Activated CD4-positive, CD25-positive, alpha-beta regulatory T cell treated with anti-CD3 and anti-CD28 coated beads, Interleukin-2, amount 50 U/mL, for 16 hours (primary cell): ENCODE measurements around the gene PGAM2.

ENCODE experiments used
- DNase-seq: peaks from one replicate; pipeline ENCODE4 v3.0.0-alpha.2; 2020; ENCODE audit warnings: low read depth, low spot score

The PGAM2 gene

DNA sequence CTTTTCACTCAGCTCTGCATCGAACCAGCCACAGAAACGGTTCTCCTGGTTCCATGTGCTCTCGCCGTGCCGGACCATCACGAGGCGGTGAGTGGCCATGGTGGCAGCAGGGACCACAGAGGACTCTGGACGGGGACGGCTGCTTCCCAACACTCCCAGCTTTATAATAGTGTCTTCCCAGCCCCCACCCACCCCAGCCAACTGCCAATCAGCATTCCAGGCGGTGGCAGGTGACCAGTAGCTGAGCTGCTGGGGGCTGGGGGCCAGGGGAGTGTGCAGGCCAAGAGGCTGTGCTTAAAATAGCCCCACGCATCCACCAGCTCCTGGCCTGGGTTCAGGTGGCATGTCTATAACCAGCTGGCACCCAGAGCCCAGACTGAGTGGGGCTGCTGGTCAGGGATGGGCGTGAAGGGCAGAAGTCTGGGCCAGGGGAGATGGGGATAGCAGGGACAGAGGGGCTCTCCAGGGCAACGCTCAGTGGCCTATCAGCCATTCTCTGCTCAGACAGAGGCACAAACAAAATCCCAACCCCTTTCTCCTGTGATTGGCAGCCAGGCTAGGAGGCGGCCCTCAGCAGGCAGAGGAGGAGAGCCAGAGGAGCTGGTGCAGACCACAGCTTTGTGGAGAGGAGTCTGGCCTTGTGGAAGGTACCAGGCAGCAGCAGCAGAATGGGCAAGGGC lies at the start of gene PGAM2:
Gene PGAM2 (minus strand): TSS at position 137 of the 680 bp plus-strand sequence. CDS start 38 bp downstream, at position 99.
- DNase-seq: no peak

DNA sequence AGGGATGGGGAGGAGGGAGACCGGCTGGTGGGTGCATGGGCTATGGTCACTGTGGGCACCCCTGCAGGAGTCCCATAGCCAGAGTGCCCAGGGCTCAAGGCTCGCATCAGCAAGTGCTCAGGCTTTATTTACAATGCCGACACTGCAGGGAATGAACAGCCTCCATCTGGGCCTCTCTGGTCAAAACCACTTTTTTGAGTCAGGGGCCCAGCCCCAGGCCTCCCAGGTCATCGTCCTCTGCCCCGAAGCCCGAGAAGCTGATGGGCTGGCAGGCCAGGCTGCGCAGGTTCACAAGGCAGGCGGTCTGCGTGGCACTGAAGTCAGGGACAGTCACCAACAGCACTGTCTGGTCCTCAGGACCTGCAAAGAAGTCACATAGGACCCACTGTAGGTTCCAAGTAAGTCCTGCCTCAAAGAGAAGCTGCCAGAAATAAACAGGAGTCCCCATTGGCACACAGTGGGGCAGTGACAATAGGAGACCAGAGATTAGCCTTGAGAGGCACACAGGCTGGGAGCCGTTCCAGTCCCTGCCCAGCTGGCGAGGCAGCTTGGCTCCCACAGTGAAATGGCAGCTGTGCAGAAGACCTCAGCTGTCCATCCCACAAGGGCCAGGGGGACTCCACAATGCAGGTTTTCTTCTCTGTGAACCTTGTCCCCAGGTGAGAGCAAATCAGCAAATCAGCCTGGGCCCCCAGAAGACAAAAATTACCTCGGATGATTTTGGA lies 49.4 kb upstream of the PGAM2 start:
- no peak for DNase-seq

DNA sequence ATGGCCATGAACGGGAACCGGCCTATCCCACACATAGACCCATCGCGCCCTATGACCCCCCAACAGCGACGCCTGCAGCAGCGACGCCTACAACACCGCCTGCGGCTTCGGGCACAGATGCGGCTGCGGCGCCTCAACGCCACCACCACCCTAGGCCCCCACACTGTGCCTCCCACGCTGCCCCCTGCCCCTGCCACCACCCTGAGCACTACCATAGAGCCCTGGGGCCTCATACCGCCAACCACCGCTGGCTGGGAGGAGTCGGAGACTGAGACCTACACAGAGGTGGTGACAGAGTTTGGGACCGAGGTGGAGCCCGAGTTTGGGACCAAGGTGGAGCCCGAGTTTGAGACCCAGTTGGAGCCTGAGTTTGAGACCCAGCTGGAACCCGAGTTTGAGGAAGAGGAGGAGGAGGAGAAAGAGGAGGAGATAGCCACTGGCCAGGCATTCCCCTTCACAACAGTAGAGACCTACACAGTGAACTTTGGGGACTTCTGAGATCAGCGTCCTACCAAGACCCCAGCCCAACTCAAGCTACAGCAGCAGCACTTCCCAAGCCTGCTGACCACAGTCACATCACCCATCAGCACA lies 48.5 kb upstream of the PGAM2 start:
- DNase-seq: no peak

DNA sequence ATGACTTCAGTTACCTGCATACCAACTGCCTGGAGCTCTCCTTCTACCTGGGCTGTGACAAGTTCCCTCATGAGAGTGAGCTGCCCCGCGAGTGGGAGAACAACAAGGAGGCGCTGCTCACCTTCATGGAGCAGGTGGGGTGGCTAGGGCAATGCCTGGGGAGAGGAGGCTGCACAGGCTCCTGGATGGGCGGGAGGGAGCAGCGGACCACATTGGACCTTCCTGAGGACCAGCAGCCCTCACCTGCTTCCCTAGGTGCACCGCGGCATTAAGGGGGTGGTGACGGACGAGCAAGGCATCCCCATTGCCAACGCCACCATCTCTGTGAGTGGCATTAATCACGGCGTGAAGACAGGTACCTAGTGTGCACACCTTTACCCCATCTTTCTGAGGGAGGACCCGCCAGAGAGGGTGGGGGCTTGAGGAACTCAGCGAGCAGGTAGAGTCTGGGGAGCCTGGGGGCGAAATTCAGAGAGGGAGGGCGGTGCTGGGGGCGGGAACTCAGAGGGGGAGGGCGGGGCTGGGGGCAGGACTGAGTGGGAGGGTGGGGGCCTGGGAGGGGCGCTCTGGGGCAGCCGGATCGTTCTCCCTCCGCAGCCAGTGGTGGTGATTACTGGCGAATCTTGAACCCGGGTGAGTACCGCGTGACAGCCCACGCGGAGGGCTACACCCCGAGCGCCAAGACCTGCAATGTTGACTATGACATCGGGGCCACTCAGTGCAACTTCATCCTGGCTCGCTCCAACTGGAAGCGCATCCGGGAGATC lies 47.8 kb upstream of the PGAM2 start:
- no peak for DNase-seq

DNA sequence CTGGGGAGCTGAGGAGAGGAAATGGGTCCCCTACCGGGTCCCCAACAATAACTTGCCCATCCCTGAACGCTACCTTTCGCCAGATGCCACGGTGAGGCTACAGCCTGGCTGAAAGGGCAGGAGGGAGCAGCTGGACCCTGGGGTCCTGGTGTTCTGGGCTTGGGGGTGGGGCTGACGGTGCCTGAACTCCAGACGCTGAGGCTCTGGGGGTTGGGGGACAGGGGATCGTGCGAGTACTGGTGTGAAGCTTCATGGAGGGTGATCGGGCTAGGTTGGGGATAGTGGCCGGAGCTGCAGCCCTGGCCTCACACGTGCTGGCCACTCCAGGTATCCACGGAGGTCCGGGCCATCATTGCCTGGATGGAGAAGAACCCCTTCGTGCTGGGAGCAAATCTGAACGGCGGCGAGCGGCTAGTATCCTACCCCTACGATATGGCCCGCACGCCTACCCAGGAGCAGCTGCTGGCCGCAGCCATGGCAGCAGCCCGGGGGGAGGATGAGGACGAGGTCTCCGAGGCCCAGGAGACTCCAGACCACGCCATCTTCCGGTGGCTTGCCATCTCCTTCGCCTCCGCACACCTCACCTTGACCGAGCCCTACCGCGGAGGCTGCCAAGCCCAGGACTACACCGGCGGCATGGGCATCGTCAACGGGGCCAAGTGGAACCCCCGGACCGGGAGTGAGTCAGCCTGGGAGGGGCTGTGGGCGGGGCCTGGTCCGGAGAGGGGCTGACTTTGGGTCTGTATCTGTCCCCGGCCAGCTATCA lies 47.0 kb upstream of the PGAM2 start:
- DNase-seq: no peak

DNA sequence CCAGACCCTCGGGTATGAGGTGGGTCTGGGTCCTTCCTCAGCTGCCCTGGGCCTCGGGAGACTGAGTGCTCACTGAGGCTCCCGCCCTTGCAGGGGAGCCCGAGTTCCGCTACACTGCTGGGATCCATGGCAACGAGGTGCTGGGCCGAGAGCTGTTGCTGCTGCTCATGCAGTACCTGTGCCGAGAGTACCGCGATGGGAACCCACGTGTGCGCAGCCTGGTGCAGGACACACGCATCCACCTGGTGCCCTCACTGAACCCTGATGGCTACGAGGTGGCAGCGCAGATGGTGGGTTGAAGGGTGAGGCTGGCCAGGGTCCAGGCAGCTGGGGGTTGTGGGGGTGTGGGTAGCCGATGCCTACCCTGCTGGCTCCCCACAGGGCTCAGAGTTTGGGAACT lies 46.4 kb upstream of the PGAM2 start:
- no peak for DNase-seq

DNA sequence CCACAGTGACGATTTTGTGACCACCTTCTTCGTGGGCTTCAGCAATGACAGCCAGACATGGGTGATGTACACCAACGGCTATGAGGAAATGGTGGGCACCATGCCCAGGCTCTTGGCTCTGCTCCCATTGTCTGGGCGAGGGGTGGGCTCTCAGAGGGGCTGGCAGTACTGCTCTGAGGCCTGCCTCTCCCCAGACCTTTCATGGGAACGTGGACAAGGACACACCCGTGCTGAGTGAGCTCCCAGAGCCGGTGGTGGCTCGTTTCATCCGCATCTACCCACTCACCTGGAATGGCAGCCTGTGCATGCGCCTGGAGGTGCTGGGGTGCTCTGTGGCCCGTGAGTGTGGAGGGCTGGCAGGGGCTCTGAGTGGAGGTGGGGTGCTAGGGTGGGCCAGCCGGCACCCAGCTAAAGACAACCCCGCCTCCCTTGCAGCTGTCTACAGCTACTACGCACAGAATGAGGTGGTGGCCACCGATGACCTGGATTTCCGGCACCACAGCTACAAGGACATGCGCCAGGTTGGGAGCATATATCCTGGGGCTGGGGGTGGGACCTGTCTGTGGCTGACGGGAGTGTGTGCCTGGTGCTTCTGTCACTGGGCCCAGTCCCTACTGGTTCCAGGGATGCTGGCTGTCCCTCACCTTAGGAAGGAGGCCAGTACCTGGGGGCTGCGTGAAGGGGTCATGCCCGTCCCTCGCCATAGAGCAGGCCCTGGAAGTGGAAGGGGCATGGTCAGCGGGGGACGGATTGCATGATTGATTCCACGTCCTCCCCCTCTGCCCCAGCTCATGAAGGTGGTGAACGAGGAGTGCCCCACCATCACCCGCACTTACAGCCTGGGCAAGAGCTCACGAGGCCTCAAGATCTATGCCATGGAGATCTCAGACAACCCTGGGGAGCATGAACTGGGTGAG lies 45.6 kb upstream of the PGAM2 start:
- no peak for DNase-seq

DNA sequence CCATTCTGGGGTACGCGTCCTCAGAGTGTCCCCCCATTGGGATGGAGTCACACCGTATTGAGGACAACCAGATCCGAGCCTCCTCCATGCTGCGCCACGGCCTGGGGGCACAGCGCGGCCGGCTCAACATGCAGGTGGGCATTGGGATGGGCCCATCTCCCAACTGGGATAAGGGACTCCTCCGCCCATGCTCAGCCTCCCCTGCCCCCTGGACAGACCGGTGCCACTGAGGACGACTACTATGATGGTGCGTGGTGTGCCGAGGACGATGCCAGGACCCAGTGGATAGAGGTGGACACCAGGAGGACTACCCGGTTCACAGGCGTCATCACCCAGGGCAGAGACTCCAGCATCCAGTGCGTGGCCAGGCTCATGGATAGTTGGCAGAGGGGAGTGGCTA lies 44.6 kb upstream of the PGAM2 start:
- no peak for DNase-seq

DNA sequence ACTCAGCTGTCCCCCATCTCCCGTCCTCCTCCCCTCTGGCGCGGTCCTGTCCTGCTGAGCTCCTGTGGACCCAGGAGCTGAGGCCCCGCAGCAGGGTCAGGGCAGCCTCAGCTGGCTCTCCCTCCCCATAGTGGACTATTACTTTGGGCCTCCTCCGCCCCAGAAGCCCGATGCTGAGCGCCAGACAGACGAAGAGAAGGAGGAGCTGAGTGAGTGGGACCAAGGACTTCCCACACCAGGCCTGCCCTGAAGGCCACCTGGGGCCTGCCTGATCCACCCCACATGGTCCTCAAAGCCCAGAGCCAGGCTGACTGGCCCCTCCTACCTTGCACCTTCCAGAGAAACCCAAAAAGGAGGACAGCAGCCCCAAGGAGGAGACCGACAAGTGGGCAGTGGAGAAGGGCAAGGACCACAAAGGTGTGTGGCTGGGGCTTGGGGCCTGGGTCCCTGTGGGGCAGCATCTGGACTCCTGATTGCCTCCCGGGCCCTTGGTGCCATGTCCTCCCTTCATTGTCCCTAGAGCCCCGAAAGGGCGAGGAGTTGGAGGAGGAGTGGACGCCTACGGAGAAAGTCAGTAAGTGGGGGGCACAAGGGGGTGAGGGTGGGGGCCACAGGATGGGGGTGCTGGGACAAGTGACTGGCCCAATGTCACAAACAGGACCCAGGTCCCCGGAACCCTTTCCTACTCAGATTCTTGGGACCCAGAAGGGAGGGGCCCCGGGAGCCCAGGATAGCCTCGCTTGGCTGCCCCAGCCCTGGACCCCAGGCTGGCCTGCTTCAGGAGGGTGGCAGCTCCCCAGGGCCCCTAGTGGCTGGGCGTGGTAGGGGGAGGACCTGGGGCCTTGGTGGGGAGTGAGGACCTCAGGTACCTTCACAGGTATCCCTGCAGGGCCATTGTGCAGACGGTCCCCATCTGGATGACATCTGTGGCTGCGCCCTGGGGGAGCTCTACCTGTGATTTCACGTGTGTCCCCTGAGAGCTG lies 43.7 kb upstream of the PGAM2 start:
- DNase-seq: no peak

DNA sequence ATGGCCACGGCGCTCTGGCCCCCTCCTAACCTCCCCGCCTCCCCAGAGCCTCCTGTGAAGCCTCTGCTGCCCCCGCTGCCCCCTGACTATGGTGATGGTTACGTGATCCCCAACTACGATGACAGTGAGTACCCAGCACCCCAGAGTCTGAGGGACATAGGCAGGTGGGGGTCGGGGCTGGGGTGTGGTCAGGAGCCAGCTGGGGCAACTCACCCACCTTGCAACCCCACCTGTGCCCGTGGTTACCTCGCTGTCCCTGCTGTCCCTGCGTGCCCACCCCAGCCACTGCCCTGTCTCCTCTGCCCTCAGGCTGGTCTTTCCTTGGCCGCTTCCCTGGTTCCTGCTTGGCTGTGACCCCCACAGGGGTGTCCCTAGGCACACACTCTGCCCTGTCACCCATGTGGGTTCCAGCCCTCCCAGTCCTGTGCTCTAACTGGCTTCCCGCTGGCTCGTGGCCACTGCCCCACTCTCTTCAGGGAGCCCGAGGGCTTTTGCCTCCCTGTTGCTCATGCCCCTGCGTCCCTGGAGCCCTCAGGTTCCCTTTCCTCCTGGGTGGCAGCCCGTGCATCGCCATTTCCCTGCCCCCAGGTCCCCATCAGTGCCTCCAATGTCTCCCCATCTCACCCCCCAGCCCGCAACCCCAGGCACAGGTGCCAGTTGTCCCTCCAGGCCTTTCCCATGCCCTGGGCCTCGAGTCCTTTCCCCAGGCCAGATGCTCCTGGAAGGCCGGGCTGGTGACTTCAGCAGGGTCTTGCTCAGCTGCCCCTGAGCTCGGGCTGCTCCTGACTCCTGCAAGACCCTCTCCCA lies 42.8 kb upstream of the PGAM2 start:
- DNase-seq: no peak

DNA sequence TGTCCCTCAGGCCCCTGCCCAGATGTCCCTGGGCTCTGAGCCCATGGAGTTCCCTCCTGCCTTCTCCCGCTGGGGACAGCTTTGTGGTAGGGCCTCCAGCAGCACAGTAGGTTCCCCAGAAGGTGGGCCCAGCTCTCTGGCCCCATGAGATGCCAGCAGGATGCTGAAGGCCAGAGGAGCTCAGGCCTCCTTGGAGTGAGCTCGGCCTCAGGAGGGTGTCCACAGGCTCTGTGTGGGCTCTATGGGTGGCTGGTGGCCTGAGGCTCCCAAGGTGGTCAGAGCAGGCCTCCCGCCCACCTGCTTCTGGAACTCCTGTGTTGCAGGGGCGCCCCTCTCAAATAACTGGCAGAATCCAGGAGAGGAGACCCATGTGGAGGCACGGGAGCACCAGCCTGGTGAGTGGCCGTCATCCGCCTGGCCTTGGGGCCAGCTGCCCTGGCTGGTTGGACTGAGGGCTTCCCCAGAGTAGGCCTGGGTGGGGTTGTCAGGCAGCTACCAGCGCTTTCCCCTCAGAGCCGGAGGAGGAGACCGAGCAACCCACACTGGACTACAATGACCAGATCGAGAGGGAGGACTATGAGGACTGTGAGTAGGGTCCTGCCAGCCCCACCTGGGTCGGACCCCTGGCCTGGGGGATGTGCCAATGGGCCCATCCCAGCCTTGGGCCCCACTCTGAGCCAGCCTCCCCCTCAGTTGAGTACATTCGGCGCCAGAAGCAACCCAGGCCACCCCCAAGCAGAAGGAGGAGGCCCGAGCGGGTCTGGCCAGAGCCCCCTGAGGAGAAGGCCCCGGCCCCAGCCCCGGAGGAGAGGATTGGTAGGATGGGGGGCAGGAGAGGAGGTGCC lies 42.0 kb upstream of the PGAM2 start:
- no peak for DNase-seq

DNA sequence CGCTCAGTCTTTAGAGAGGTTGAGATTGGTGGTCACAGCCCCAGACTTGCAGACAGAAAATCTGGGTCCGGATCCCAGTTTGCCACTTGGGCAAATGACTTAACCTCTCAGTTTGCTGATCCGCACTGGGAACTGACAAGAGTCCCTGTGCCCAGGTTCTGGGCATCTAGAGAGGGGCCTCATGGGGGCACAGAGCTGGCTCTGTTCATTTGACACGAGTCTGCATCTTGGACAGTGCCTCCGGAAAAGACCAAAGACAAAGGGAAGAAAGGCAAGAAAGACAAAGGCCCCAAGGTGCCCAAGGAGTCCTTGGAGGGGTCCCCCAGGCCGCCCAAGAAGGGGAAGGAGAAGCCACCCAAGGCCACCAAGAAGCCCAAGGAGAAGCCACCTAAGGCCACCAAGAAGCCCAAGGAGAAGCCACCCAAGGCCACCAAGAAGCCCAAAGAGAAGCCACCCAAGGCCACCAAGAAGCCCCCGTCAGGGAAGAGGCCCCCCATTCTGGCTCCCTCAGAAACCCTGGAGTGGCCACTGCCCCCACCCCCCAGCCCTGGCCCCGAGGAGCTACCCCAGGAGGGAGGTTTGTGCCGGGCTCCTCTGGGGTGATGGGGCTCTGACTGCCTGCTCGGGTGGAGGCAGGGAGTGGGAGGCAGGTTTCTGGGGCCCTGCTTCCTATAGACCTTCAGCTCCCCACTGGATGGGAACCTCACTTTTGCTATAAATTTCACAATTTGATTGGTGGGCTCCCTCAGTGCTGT lies 41.1 kb upstream of the PGAM2 start:
- DNase-seq: no peak

DNA sequence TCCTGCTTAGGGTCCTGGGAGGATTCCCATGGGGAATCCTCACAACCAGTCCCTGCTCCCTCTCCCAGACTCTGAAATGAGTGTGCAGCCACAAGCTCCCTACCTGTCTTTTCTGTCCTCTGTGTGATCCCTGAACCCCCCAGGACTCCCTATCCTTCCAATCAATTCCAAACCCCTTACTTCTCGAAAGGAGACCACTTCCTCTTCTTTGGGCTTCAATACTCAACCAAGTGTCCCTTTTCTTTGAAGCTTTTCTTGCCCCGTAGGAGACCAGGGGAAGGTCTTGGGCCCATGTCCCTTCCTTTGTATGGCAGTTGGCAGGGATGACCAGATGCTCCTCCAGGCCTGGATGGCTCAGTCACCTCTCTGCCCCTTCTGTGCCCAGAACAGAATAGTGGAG lies 40.5 kb upstream of the PGAM2 start:
- DNase-seq: no peak

DNA sequence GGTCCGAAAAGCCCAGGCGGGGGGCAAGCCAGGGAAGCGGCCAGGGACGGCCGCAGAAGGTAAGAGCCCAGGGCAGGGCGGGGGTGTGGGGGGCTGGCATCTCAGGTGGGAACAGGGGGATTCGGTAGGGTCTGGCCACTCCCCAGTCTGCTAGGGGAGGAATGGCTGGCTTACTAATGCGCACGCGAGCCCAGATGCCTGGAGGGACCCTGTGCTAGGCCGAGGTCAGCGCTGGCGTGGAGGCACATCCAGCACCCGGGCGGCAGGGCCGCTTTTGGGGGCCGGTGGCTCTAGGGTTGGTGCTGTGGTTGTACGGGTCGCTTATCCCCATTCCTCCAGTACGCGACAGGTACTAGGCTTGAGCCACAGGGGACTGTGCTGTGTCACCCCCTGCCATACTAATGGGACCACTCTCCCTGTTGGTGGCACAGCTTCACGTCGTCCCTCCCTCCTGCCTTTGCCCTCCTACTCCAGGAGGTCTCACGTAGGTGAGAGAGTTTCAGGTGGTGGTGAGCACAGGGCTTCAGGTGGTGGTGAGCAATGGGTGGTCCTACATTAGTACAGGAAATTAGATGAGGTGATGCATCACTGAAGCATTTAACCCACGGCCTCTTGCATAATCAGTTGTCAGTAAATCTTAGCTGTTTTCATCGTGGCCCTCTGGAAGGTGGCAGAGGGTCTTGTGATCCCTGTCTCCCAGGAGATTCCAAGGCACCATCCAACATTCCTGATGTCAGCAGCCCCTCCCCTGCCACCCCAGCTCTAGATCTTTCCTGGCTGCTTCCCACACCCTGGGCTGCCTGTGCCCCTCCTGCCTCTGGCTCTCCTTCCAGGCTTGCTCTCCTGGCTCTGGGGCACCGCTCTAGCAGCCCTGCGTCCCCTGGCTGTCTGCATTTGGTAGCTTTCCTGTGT lies 39.7 kb upstream of the PGAM2 start:
- no peak for DNase-seq
